ENCODE results near the gene E2F6.

- TF ChIP-seq RAD21 (IDR thresholded peaks at IDR 0.05; ENCODE audit: low read length) = no peak
- no peak for TF ChIP-seq CTCF (conservative IDR thresholded peaks at IDR 0.05; ENCODE audit: low read depth, low read length)
- no peak for TF ChIP-seq CEBPB (IDR thresholded peaks at IDR 0.05; ENCODE audit: low read depth, low read length)
- no peak for TF ChIP-seq BHLHE40 (IDR thresholded peaks at IDR 0.05; ENCODE audit: low read depth, low read length)
- no peak for TF ChIP-seq POLR2A (IDR thresholded peaks at IDR 0.05; ENCODE audit: low read depth, low read length)
- TF ChIP-seq USF2 (IDR thresholded peaks at IDR 0.05; ENCODE audit: low read depth, low read length) = no peak
- no peak for TF ChIP-seq RFX5 (IDR thresholded peaks at IDR 0.05; ENCODE audit: low read depth, low read length)
- no peak for TF ChIP-seq ELK1 (IDR thresholded peaks at IDR 0.05; ENCODE audit: borderline replicate concordance, low read depth, low read length)
- no peak for TF ChIP-seq MAZ (IDR thresholded peaks at IDR 0.05; ENCODE audit: borderline replicate concordance, low read depth, low read length)
Observed at GRCh38 chr2:11512431-11512830, 46.5 kb upstream of the E2F6 start.
